Islet precursor cell (in vitro differentiated cells): Measurements from ENCODE around the gene GNAS-AS1.

ENCODE experiments used
- DNase-seq: peaks from one replicate; pipeline ENCODE4 v3.0.0-alpha.2; 2018

Gene GNAS-AS1

DNA sequence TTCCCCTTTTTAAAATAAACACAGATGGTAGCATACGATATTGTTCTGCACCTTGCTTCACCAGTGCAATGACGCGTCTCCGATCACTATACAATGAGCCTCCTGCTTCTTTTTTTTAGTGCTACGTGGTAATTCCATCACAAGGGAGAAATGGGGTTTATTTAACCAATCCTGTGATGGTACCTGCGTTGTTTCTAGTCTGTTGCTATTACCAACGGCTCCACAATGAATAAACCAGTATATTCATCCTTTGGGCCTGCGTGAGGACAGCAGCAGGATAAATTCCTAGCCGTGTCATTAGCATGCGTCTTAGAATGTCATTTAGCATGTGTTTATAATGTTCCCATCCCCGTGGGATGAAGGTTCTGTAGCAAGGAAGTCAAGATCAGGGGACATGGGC, 42.9 kb downstream of the GNAS-AS1 start:
- no peak for DNase-seq

DNA sequence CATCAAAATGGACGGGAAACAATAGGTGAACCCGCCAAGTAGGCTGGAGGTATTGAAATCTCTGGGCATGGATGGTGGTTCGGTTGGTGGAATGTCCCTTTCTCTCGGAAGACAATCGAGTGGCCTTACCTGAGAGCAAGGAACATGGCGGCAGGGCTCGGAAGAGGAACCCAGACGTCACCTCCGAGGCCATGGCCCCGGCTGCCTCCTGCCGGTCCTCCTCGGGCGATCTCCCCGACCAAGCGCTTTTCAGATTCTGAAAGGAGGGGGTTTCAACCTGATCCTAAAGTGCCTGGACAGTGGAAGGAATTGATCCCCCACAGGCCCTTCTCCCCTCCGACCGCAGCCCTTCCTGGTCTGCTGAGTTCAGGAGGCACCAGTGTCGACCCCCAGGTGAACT, 47.2 kb downstream of the GNAS-AS1 start:
- DNase-seq: no peak

DNA sequence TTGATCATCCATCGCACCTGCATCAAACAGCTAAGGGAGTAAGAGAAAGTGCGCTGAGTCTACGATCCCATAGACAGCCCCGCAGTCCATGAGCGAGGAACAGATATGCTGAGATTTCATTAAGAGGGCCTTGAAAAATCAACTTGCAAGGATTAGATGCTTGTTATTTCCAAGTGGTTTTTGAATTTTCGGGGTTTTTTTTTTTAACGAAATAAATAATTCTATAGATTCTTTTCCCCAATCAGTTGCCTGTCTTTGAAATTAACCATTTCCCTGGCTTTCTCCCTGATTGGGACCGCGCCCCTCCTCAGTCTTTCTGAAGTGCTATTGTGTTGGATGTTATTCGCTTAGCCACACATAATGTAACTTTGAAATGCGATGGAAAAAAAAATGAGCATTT, 48.6 kb downstream of the GNAS-AS1 start:
- no peak for DNase-seq

DNA sequence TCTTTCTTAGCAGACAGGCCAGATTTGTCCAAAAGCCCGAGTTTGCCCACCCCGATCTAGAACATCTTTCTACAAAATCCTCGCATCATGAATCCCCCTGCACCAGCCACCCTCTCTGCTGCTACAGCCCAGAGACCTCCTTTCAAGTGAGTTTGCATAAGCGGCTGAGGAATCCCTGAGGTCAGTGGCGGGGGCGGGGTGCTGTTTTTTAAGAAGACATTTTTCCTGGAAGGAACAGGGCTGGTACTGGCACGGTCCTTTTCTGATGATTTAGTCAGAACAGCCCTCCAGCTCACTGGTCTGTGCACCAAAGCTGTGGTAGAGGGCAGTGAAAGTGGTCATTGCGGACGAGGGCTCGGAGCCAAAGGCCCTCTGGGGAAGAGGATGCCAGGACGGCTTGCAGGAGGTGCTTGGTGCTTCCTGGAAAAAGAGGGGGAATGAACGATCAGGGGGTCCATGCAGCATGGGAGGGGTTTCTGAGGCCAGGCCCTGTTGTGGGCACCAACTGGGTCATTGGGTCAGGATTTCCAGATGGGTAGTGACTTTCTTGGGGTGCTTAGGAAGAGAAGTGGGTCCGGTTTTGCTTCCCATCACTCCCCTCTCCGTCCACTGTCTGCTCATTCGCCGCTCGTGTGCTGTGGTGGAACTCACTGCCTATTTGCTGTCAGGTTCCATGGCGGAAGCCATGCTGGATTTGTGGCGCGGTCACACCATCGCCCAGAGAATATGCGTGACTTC, 50.4 kb downstream of the GNAS-AS1 start:
- DNase-seq: no peak

DNA sequence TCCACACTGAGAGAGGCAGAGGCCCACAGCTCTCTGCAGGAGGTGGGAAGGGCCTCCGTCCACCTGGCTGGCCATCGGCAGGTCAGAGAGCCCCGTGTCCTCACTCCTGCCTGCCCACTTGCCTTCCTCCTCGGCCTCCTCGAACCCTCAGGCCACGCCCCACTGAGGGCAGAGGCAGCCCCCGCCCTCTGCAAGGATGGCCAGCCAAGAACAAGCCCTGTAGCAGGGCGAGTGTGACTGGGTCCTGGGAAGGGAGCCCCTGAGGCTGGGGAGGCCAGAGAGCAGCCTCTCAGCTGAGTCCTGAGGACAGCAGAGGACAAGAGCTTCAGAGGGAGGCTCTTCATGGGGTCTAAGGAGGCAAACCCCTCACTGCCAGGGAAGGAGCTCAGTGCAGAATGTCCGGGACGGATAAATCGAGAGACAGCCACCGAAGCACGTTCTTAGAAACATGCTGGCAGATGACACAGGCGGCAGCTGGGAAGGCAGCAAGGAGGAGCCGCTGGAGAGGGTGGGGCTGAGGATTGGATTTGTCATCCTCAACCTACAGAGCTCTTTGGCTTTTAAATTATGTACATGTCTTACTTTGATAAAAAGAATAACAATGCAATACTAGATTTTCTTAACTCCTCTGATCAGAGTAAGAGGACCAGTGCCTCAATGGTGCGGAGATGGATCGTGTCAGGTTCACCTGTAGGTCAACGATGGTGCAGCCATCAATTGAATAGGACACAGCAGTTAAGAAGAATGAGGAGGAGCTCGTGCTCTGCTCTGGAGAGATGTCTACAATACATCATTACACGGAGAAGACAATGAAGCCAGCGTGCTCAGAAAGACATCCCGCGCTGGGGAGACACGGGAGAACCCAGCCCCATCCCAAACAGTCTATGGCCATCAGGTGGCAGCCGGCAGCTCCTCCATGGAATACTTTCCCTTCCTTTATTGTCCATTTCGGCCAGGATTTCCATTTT, 53.0 kb downstream of the GNAS-AS1 start:
- no peak for DNase-seq

DNA sequence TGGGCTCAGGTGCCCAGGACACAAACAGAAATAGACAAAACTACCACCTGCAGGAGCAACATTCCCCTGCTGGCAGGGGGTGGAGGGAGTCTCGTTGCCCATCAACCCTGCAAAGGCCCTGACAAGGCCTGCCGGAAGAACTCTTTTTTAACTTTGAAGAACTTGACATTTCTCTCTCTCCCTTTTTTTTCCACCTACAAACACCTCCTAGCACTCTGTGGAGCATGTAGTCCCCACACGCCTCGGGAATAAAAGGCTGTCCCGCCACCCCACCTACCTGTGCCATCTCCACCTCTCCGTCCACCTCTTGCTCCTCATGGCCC, 54.8 kb downstream of the GNAS-AS1 start:
- DNase-seq: no peak

DNA sequence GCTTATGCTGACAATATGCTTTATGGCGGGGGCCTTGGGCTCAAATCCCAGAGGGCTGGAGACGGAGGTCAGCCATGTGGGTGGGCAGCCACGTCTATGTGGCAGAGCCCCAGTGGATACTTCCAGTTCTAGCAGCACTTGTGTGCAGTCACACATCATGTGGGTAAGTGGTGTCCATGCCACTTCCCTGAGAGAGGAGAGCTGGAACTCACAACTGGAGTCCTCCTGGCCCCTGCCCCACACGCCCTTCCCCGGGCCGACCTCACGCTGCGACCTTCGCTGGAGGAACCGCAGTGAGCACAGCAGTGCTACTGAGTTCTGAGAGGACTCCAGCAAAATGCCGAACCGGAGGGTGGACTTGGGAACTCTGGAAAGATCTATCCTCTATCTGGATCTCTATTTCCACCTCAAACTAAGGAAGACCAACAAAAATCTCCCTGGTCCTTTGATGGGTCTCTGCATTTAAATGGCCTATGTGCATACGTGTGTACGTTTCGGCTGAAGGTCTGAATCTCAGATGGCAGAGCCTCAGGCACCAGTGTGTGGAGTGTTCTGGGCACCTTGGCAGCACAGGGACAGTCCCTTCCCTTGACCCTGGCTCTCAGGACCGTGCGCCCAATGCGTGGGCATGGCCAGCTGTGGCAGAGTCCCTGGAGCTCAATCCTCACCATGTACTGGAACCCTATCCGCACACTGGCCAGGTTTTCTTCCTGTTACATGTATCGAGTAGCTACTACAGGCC, 55.4 kb downstream of the GNAS-AS1 start:
- DNase-seq: no peak

DNA sequence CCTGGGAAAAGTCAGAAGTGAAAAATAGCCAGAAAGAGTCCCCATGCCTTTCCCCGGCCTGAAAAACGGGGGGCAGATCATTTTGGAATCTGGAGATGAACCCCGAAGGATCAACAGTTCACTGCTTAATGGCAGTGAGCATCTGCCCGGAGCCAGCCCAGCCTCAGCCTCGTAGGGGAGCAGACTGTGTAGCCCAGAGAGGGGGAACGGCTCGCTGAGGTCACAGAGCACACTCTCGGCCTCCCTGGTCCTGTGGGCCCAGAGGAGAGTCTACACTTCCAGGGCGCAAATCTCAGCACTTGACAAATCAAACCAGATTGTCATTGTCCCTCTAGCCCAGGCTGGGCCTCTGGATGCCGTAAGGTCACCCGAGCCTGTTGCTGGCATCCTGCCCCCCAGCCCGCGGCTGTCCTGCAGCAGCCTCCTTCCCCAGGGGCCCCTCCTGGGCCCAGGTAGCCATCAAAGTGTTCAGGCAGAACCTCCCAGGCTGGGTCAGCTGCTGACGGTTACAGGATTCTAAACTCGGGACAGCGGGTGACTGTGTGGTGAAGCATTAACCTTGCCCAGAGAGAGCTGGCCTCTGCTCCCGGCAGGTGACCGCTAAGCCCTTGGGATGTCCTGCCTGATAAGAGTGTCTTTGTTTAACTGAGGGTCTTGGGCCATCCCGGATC, 56.1 kb downstream of the GNAS-AS1 start:
- DNase-seq: no peak

DNA sequence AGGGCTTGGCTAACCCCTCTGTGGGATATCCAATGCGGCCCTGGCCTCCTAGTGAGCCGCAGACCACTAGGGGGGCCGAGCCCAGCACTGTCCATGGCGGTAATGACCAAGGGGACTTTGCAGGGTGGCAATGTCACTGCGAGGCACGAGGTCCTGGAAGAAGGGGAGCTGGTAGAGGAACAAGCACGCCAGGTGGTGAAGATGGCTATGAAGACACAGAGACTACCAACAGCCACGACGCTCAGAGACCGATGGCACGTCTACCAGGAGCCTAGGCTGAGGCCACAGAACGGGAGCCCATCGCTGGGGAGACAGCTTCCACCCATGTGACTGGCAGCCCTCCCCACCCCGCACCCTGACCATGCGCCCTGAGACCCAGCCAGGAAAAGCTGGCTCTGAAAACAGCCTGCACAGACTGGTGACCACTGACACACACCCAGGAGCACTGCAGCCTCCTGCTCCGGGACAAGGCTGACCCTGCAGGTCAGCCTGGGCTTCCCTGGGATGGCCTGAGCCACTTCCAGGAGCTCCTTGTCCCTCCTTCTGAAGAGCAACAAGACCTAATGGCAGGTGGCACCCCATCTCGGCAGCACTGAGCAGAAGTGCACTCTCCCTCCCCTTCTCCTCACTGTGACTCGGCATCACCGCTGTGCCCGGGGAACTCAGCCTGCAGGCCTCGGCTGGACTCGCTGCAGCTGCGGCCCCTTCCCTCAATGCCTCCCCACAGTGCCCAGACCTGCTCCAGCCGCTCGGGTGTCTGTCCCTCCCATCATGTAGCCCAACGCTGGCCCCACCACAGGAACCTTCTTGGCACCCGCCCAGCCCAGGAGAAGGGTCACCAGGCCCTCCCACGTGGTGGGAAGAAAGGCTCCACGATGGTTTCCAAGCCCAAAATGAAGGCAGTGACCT, 56.9 kb downstream of the GNAS-AS1 start:
- DNase-seq: no peak

DNA sequence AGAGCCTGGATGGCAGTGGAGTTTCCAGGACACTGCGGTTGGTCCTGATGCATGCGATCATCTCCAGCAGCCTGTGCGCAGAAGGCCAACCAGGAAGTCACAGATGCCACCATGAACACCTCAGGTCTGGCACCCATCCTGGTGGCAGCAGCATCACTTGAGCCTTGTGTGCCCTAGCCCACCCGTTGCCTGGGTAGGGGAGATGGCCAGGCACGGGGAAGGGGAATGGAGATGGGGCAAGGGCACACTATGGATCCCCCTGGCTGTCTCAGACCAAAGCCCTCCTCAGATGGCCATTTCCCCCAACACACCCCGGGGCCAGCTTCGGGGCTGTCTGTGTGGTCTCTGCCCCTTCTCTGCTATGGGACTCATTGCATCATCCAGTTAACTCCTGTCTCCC, 58.3 kb downstream of the GNAS-AS1 start:
- DNase-seq: no peak

DNA sequence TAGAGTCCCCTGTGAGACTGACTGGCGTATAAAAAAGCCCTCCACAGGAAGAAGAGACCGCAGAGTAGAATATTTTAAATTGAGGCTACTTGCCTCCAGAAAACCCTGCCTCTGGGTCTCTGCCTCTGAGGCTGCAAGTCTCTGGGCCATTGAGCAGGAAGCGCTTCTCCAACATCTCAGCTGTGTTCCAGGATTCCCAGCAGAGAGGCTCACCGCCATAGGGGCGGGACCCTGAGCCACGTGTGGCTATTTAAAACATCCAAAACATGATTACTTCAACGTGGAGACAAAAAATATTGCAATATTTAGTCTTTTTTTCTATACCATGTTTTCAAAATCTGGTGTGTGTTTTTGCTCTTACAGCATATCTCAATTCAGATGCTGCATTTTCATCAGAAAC, 59.4 kb downstream of the GNAS-AS1 start:
- no peak for DNase-seq

DNA sequence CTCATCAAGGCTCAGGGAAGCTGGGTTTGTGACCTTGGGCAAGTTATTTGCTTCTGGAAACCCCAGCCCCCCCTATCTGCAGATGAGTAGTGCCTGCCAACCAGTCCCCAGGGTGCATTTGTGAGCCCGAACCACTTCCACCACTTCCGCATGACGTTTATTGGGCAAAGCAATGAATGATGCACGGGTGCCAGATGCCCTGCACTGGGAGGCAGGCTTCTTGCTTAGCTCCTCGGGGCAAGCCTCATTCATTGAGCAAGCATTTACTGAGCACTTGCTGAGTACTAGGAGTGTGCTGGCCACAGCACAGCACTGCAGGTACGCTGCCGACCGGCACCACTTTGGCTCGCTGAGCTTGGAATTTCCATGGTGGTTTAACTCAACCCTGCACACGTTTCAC, 60.2 kb downstream of the GNAS-AS1 start:
- no peak for DNase-seq

DNA sequence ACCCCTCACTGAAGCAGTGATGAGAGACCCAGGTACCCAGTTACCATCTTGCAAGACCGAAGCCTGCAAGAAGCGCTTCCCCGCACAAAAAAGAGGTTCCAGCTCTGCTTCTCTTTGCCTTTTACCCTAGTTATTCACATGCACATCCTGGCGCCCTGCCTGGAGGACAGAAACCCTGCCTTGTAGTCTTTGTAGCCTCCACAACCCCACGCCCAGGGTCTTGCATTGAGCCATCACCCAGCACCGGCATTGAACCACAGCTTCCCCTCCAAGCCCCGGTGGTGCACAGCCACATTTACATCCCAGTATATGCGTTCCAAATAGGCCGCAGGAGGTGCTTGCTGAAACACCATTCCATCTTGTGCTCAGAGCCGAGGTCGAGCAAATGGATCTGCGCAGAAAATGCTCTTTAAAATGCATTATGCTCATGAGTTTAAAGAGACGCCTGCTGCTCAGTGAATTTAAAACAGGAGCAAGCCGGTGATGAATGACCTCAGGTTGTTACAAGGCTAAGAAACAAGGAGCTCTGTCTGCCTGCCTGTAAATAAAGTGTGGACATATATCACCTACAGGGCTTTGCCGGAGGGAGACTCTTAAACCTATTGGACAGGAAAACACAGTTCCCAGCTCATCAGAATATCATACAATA, 61.7 kb downstream of the GNAS-AS1 start:
- DNase-seq: no peak

DNA sequence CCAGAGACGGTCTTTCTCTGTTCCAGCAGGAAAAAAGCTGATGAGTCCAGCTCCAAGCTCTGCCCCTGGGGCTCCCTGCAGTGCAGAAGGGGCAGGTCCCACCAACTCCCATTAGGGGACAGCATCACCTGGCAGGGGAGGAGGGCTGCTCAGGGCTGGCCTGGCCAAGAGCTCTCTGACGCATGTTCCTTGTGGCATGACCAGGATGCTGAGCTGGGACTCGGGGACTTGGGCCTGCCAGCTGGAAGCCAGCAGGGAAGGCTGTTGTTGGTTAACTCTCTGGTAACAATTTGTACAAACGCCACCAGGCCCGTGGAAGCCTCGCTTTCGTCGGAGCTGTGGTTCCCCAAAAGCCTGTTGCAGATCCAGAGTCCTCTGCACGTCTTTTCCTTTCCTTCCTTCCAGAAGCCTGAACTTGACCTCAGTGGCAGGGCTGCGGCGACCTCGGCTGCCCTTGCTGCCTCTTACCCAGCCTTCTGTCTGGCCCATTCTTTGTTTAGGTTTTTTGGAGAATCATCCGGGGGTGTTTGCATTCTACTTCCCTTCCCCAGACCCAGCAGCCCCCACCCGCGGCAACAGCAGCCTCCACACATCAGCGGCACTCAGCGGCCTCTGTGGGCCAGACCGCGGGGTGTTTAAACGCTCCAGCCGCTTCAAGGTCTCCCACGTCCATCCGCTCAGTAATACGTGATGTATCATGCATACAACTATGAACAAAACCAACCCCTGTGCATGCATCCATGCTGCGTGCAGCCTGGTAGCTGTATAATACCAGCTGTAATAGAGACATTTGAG, 63.3 kb downstream of the GNAS-AS1 start:
- DNase-seq: no peak

DNA sequence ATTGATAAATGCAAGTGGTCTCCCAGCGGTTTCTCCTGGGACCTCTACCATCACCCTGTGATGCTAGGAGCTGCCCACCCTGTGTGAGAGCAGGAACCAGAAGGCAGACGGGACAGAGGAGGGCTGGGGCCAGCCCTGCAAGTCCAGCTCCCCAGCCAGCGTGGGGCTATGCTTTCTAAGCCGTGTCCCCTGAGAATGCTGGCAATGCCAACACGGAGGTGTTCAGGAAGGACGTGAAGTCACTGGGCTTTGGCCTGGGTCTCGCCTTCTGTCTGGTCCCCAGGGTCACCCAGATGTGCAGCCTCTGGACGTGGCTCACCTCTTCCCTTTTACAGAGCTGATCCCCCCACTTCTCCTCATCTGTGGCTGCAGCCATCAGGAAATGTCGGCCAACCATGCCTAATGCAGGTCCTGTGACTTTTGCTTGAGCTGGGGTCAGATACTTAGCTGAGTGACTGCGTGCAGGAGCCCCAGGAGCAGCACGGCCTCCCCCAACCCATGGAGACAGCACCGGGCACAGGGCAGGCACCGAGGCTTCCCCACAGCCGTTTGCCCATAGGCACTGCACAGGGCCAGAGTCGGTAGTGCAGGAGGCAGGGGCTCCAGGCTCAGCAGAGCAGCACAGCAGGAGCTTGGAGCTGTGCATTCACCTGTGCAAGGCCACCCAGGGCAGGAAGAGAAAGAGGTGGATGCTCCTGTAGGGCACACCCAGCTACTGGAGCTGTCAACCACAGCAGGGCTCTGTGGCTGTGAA, 66.2 kb downstream of the GNAS-AS1 start:
- DNase-seq: no peak

DNA sequence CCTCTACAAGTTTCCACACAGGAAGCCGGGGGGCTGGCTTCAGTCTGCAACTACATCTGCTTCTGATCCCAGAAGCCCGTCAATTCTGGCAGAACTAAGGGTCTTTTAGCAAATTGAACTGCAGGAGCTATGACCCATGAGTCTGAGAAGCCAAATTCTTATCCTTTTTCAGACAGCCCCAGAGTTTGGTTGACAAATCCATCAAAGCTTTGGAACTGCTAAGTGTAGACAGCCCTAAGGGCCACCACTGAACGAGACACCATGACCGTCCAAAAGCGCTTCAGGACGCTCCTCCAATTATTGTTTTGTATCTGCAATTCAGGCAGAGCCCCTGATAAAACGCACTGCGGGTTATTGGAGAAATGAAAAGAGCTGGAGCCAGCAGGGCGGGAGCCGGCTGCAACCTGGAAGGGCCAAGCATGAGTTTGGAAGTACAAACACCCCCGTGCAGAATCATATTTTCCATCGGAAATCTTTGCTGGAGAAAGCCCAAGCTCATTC, 67.1 kb downstream of the GNAS-AS1 start:
- no peak for DNase-seq

DNA sequence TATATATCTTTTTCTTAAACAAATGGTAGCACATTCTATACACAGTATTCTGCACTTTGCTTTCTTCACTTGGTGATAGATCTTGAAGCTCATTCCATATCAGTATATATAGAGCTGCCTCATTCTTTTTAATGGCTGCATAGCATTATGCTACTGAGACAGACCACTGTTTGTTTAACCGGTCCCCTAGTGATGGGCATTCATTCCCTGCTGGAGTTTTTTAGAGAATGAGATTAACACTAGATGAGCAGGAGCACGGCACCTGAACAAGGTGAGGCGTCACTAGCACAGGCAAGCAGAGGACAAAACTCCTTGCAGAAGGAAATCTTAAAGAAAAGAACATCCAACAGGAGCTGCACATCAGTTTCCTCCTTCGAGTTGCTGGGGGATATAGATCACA, 69.6 kb downstream of the GNAS-AS1 start:
- no peak for DNase-seq

DNA sequence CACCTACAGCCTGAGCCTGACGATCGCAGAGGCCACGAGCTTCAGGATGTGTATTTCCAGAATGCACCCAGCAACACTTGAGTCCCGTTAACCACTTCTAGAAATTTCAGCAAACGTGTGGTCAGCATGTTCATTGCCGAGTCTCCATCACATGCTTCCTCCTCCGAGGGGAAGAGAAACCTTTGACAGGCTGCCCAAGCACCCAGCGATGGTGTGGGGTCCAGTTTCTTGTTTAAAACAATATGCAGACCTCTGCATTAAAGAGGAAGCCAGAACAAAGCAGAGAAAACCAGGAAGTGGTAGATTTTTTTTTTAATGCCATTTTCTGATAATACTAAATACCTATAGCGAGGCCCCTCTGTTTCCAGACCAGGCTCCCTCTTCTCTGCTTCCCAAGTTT, 71.9 kb downstream of the GNAS-AS1 start:
- DNase-seq: no peak

DNA sequence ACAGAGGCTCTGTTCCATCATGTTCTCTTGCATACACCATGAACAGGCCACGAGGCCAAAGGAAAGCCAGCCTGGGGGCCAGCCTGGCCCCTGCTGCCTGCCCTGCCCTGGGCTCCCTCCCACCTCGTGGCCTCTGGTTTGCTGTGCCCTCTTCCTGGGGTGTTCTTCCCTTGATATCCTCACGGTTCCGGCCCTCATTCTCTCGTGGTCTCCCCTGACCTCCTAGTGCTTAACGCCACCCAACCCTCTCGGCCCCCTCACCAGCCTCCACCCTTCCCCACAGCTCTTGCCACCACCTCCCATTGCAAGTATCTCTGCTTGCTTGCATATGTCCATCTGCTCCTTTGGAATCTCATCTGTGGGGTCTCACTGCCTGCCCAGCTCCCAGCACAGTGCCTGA, 73.0 kb downstream of the GNAS-AS1 start:
- DNase-seq: no peak

DNA sequence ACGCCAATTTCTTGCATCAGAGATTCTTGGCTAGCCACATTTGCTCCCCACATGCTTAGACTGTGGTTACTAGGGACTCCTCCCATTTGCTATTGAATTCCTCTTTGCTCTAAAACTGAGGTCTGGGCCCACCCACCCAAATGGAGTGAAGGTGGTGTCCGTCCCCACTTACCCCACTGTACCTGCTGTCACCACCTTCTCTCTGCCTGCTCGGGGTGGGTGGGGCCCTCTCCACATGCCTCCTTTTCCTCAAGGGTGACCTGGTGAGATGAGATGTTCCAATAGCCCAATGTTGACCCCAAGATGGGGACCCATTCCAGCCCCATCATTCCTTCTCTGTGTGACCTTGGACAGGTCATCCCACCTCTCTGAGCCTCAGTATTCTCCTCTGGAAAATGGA, 74.6 kb downstream of the GNAS-AS1 start:
- DNase-seq: no peak
